Gastroesophageal sphincter (tissue), 3 donors: ENCODE results near the gene ATP5ME.

Source experiments
- CTCF ChIP-seq, 4 experiments: fragments of 200-600 bp in 2 of 4; fragments of 450-650 bp in 2 of 4; sonication (generic) in 1 of 4; IDR thresholded peaks; one replicate each; pipeline ENCODE4 v1.5.1; 2017 to 2019; ENCODE audit warnings: antibody characterized with exemption in 4 of 4, mild to moderate bottlenecking in 2 of 4, moderate library complexity in 2 of 4
- POLR2A ChIP-seq, 2 donors: fragments of 450-650 bp; IDR thresholded peaks; one replicate each; pipeline ENCODE4 v1.6.1; 2017; ENCODE audit warnings: antibody characterized with exemption in 2 of 2, mild to moderate bottlenecking in 2 of 2, moderate library complexity in 1 of 2
- POLR2AphosphoS5 ChIP-seq: sonication (generic); formaldehyde crosslinking; IDR thresholded peaks from one replicate; pipeline ENCODE4 v1.6.1; 2017; ENCODE audit warnings: antibody characterized with exemption

DNA sequence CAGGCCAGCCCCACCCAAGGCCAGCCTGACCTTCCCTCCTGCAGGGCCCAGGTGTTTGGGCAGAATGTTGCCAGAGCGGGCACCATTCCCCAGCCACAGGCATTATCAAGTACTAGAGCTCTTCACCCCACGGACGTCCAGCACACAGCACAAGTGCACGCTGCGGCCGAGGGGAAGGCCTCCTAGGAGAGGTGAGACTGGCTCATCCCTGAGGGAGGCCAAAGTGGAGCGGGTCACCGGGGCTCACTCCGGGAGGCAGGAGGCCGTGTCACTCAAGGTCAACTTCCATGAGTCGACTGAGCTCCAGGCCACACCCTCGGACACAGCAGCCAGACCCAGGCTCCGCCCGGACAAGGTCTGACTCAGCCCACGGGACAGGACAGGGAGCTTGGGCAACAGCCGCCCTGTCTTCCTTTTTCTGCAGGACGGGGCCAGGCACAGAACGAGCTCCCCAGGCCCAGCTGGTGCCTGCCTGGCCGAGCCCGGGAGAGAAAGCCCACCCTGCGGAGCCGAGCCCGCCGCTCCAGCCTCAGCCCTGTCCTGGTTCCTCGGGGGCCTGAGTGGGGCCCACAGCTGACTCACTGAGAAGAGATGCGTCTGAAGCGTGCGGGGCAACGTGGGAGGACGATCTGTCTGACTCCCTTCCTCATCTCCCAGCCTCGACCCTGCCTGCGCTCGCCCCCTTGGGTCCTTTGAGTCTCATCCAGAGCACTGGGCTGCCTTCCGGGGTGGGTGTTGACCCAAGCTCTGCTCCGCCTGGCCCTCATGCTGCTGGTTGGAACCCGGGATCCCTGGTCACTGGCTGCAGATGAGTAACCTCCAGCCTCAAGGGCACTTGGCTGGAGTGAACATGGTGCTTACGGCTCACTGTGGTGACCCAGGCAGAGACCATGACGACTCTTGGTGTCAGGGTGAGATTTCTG, 13.2 kb upstream of the ATP5ME start:
- TF ChIP-seq CTCF (IDR thresholded peaks at IDR 0.05) (no peak), POLR2A (IDR thresholded peaks at IDR 0.05) (peak in 1 of 2 donors; percentile 34), POLR2AphosphoS5 (no peak)
